CD4-positive, alpha-beta memory T cell (primary cell): Measurements from ENCODE around the gene PRMT1. TPM values are rescaled to one million over a fixed set of nuclear protein-coding genes. Genes with fewer than 3 reads are reported as not detected.

Experiments
- CTCF ChIA-PET: fragments of 350-600 bp; sonication (Branson Sonifier 250); formaldehyde crosslinking; loops from one replicate; lab custom pipeline; 2021; ENCODE audit warnings: inconsistent platforms; ENCODE audit not compliant: partially characterized antibody; lab: Charles Lee
- POLR2A ChIA-PET: fragments of 350-600 bp; sonication (Branson Sonifier 250); formaldehyde crosslinking; loops from one replicate; lab custom pipeline; 2021; ENCODE audit not compliant: partially characterized antibody; lab: Charles Lee
- DNase-seq, 5 donors: peaks; one replicate each; pipeline versions ENCODE4 v3.0.0 to v3.0.0-alpha.2; 2020 to 2022; ENCODE audit warnings: mixed read lengths in 1 of 5
- H3K27ac ChIP-seq: one replicate; pipeline ENCODE4 v1.7.0; 2013; ENCODE audit warnings: low read depth, low read length
- H3K27me3 ChIP-seq: 2 replicates; pipeline ENCODE4 v1.7.0; 2013; ENCODE audit warnings: mild to moderate bottlenecking, low read length, moderate library complexity; ENCODE audit not compliant: insufficient read depth
- H3K36me3 ChIP-seq: 2 replicates; pipeline ENCODE4 v1.7.0; 2013; ENCODE audit warnings: mild to moderate bottlenecking, low read length, moderate library complexity; ENCODE audit not compliant: insufficient read depth
- H3K4me1 ChIP-seq: 2 replicates; pipeline ENCODE4 v1.7.0; 2013; ENCODE audit warnings: mild to moderate bottlenecking, low read length, moderate library complexity; ENCODE audit not compliant: insufficient read depth
- H3K4me3 ChIP-seq, 2 donors: one replicate each; pipeline ENCODE4 v1.7.0; 2013; ENCODE audit warnings: low read length in 2 of 2, mild to moderate bottlenecking in 1 of 2
- H3K9me3 ChIP-seq, 2 donors: one replicate each; pipeline ENCODE4 v1.7.0; 2013; ENCODE audit warnings: low read length in 2 of 2, control low read depth in 1 of 2; ENCODE audit not compliant: control insufficient read depth in 1 of 2
- H3K27ac Mint-ChIP-seq, 7 donors: one replicate each; pipeline ENCODE4 v1.8.0; 2020 to 2021; ENCODE audit warnings: mixed read lengths in 7 of 7, mild to moderate bottlenecking in 6 of 7, inconsistent platforms in 3 of 7, moderate library complexity in 3 of 7
- H3K27me3 Mint-ChIP-seq, 2 donors: one replicate each; pipeline ENCODE4 v1.8.0; 2020 to 2021; ENCODE audit warnings: mixed read lengths in 2 of 2
- H3K36me3 Mint-ChIP-seq, 2 donors: one replicate each; pipeline ENCODE4 v1.8.0; 2020 to 2021; ENCODE audit warnings: mixed read lengths in 2 of 2, inconsistent platforms in 1 of 2, mild to moderate bottlenecking in 1 of 2
- H3K4me1 Mint-ChIP-seq, 4 donors: one replicate each; pipeline ENCODE4 v1.8.0; 2020 to 2021; ENCODE audit warnings: mixed read lengths in 4 of 4, mild to moderate bottlenecking in 1 of 4
- H3K4me3 Mint-ChIP-seq, 8 donors: one replicate each; pipeline ENCODE4 v1.8.0; 2020 to 2021; ENCODE audit warnings: mixed read lengths in 8 of 8, mild to moderate bottlenecking in 7 of 8, moderate library complexity in 6 of 8, inconsistent platforms in 3 of 8
- H3K9me3 Mint-ChIP-seq, 8 donors: one replicate each; pipeline ENCODE4 v1.8.0; 2020 to 2021; ENCODE audit warnings: mixed read lengths in 8 of 8, mild to moderate bottlenecking in 5 of 8, inconsistent platforms in 3 of 8, moderate library complexity in 1 of 8
- intact Hi-C: fragments of 100-400 bp; cut with micrococcal nuclease; formaldehyde crosslinking; loops from one replicate; pipeline ENCODE4 v1.15.1; 2023
- polyA plus RNA-seq, 2 donors: library from polyadenylated mRNA; unstranded; fragments of 300-500 nt; fragmentation: Illumina TruSeq; gene quantifications; one replicate each; pipeline ENCODE4 v1.2.3, GENCODE V29; 2021
- total RNA-seq, 2 experiments: library from RNA; stranded (reverse); gene quantifications; one replicate each; pipeline ENCODE4 v1.2.3, GENCODE V29; 2021

PRMT1 gene
- total and polyA plus RNA-seq, 4 experiments from 2014 or later, result 76.6 to 213 (median 116) TPM

- POLR2A ChIA-PET, result interaction anchor here (1.0 to 11.0 kb wide), 13 partner anchors 11 to 263 kb away, joined by 3 to 146 read pairs (median 10); partner anchors contain the start of genes AKT1S1, ATF5, NOSIP and NUP62
- Mint-ChIP-seq H3K4me1 (peaks cover 19 to 51% (median 31%) of the 10 kb centered on the region in 4 donors), H3K9me3 (peaks cover 0 to 4% (median 0%) of the 10 kb centered on the region in 8 donors), H3K27me3 (no peaks in the 10 kb centered on the region), H3K36me3 (peaks cover 0 to 31% of the 10 kb centered on the region in 2 donors), H3K4me3 (peak overlapping the region; percentile 95 to 100 (median 97)), H3K27ac (peak overlapping the region; percentile 95 to 100 (median 99))
- H3K4me1 ChIP-seq, result peaks cover 31% of the 10 kb centered on the region
- H3K36me3 ChIP-seq, result peaks cover 18% of the 10 kb centered on the region
- peak overlapping the region; percentile 93 for H3K27ac ChIP-seq
- no peak for DNase-seq
- no peaks in the 10 kb centered on the region for H3K9me3 ChIP-seq
- intact Hi-C loops, result no loop called here
- H3K27me3 ChIP-seq, result no peaks in the 10 kb centered on the region
- peak overlapping the region; percentile 25 to 99 for H3K4me3 ChIP-seq
- CTCF ChIA-PET, result interaction anchor here (1.2 to 3.4 kb wide), 2 partner anchors 9 to 11 kb away, joined by 3 to 15 read pairs; no protein-coding TSS in a partner anchor
These were observed 11.0 kb upstream of the PRMT1 start for GRCh38 chr19:49666120-49666444.

- DNase-seq, result peak in 1 of 5 donors; percentile 13
- Histone ChIP-seq H3K27ac (no peak overlapping the region), H3K36me3 (peaks cover 7% of the 10 kb centered on the region), H3K4me1 (peaks cover 31% of the 10 kb centered on the region), H3K4me3 (no peak overlapping the region), H3K27me3 (no peaks in the 10 kb centered on the region), H3K9me3 (no peaks in the 10 kb centered on the region)
- H3K4me1 Mint-ChIP-seq, result peaks cover 22 to 48% (median 36%) of the 10 kb centered on the region in 4 donors
- H3K27me3 Mint-ChIP-seq, result no peaks in the 10 kb centered on the region
- peaks cover 0 to 4% (median 0%) of the 10 kb centered on the region in 8 donors for H3K9me3 Mint-ChIP-seq
- intact Hi-C loops, result no loop called here
- peaks cover 0 to 23% of the 10 kb centered on the region in 2 donors for H3K36me3 Mint-ChIP-seq
- POLR2A ChIA-PET, result interaction anchor here (0.7 to 11.0 kb wide), 3 partner anchors 9 to 87 kb away, joined by 4 to 125 read pairs (median 5); partner anchors contain the start of genes NOSIP and PRMT1
- H3K4me3 Mint-ChIP-seq, result peak overlapping the region in 5 of 8 donors; percentile 46 to 69 (median 58)
- CTCF ChIA-PET, result interaction anchor here (0.9 to 1.6 kb wide), 3 partner anchors 9 to 164 kb away, joined by 3 to 4 read pairs (median 3); no protein-coding TSS in a partner anchor
- H3K27ac Mint-ChIP-seq, result peak overlapping the region in 3 of 7 donors; percentile 31 to 69 (median 35)
These were observed 9.6 kb upstream of the PRMT1 start for GRCh38 chr19:49667473-49667872.

GRCh38 chr19:49669516-49669915, 7.6 kb upstream of the PRMT1 start:
- CTCF ChIA-PET, result interaction anchor here (3.2 kb wide), 1 partner anchor 104 kb away, joined by 10 read pairs; no protein-coding TSS in a partner anchor
- peaks cover 9 to 33% (median 24%) of the 10 kb centered on the region in 4 donors for H3K4me1 Mint-ChIP-seq
- H3K4me1 ChIP-seq, result peaks cover 16% of the 10 kb centered on the region
- no peaks in the 10 kb centered on the region for H3K27me3 Mint-ChIP-seq
- H3K27ac Mint-ChIP-seq, result no peak overlapping the region
- POLR2A ChIA-PET, result interaction anchor here (1.2 kb wide), 1 partner anchor 89 kb away, joined by 3 read pairs; the partner anchor contains the start of gene NOSIP
- no peaks in the 10 kb centered on the region for H3K36me3 ChIP-seq
- no peaks in the 10 kb centered on the region for H3K9me3 ChIP-seq
- H3K27ac ChIP-seq, result no peak overlapping the region
- no peaks in the 10 kb centered on the region for H3K27me3 ChIP-seq
- H3K9me3 Mint-ChIP-seq, result peaks cover 0 to 4% (median 0%) of the 10 kb centered on the region in 8 donors
- no peak overlapping the region for H3K4me3 ChIP-seq
- DNase-seq, result no peak
- H3K36me3 Mint-ChIP-seq, result peaks cover 0 to 11% of the 10 kb centered on the region in 2 donors
- H3K4me3 Mint-ChIP-seq, result no peak overlapping the region
- intact Hi-C loops, result no loop called here

- Mint-ChIP-seq H3K4me3 (peak overlapping the region in 3 of 8 donors; percentile 23 to 55 (median 39)), H3K36me3 (peaks cover 0 to 8% of the 10 kb centered on the region in 2 donors), H3K27ac (peak overlapping the region in 5 of 7 donors; percentile 1 to 81 (median 48)), H3K4me1 (peaks cover 10 to 24% (median 18%) of the 10 kb centered on the region in 4 donors), H3K9me3 (no peaks in the 10 kb centered on the region), H3K27me3 (no peaks in the 10 kb centered on the region)
- DNase-seq, result peak; percentile 60 to 70 (median 67)
- Histone ChIP-seq H3K4me1 (peaks cover 14% of the 10 kb centered on the region), H3K27me3 (no peaks in the 10 kb centered on the region), H3K4me3 (no peak overlapping the region), H3K36me3 (no peaks in the 10 kb centered on the region), H3K27ac (no peak overlapping the region), H3K9me3 (no peaks in the 10 kb centered on the region)
- ChIA-PET POLR2A (interaction anchor here (0.7 to 2.0 kb wide), 6 partner anchors 11 to 169 kb away, joined by 3 to 8 read pairs (median 4); partner anchors contain the start of gene SCAF1), CTCF (interaction anchor here (0.6 to 5.5 kb wide), 23 partner anchors 8 to 199 kb away, joined by 3 to 52 read pairs (median 5); partner anchors contain the start of genes AP2A1, NOSIP, RRAS and SCAF1)
- intact Hi-C loops, result loop anchor here (1.0 kb wide), 2 partner anchors 17 to 169 kb away; no protein-coding TSS in a partner anchor
These were observed 4.7 kb upstream of the PRMT1 start for GRCh38 chr19:49672131-49672919.

- DNase-seq, result no peak
- Histone ChIP-seq H3K9me3 (no peaks in the 10 kb centered on the region), H3K36me3 (no peaks in the 10 kb centered on the region), H3K27me3 (no peaks in the 10 kb centered on the region), H3K27ac (peak overlapping the region; percentile 93), H3K4me1 (peaks cover 48% of the 10 kb centered on the region), H3K4me3 (peak overlapping the region; percentile 59 to 69)
- peaks cover 4 to 13% of the 10 kb centered on the region in 2 donors for H3K36me3 Mint-ChIP-seq
- intact Hi-C loops, result loop anchor here (1.0 to 5.0 kb wide), 4 partner anchors 12 to 803 kb away; partner anchors contain the start of genes AKT1S1, PPP1R15A and TBC1D17
- no peaks in the 10 kb centered on the region for H3K27me3 Mint-ChIP-seq
- ChIA-PET CTCF (interaction anchor here (0.7 to 5.5 kb wide), 19 partner anchors 9 to 231 kb away, joined by 3 to 52 read pairs (median 4); partner anchors contain the start of genes ADM5, BCL2L12, FLT3LG and IRF3), POLR2A (interaction anchor here (0.6 to 6.7 kb wide), 32 partner anchors 13 to 578 kb away, joined by 3 to 125 read pairs (median 7); partner anchors contain the start of genes ADM5, AKT1S1, ALDH16A1 and AP2A1)
- H3K27ac Mint-ChIP-seq, result peak overlapping the region; percentile 99 to 100 (median 99)
- H3K4me3 Mint-ChIP-seq, result peak overlapping the region; percentile 95 to 100 (median 99)
- H3K9me3 Mint-ChIP-seq, result no peaks in the 10 kb centered on the region
- H3K4me1 Mint-ChIP-seq, result peaks cover 19 to 54% (median 37%) of the 10 kb centered on the region in 4 donors
These were observed 811 bp upstream of the PRMT1 start for GRCh38 chr19:49676136-49676783.

GRCh38 chr19:49676784-49677230, 264 bp upstream of the PRMT1 start:
- H3K9me3 Mint-ChIP-seq, result no peaks in the 10 kb centered on the region
- peak overlapping the region; percentile 99 to 100 (median 99) for H3K27ac Mint-ChIP-seq

More at GRCh38 chr19:49676784-49677230, 264 bp upstream of the PRMT1 start:
- Histone ChIP-seq H3K27me3 (no peaks in the 10 kb centered on the region), H3K36me3 (peaks cover 2% of the 10 kb centered on the region), H3K27ac (peak overlapping the region; percentile 93), H3K4me1 (peaks cover 48% of the 10 kb centered on the region), H3K9me3 (no peaks in the 10 kb centered on the region), H3K4me3 (peak overlapping the region; percentile 69 to 79)
- intact Hi-C loops, result loop anchor here (1.0 to 5.0 kb wide), 7 partner anchors 13 to 804 kb away; partner anchors contain the start of genes AKT1S1, NOSIP, PPP1R15A and RRAS
- ChIA-PET POLR2A (interaction anchor here (0.6 to 6.7 kb wide), 33 partner anchors 13 to 579 kb away, joined by 3 to 125 read pairs (median 7); partner anchors contain the start of genes ADM5, AKT1S1, ALDH16A1 and AP2A1), CTCF (interaction anchor here (1.0 to 5.5 kb wide), 15 partner anchors 9 to 206 kb away, joined by 3 to 52 read pairs (median 5); partner anchors contain the start of genes BCL2L12, FLT3LG, IRF3 and NOSIP)
- Mint-ChIP-seq H3K4me3 (peak overlapping the region; percentile 95 to 100 (median 99)), H3K4me1 (peaks cover 19 to 54% (median 37%) of the 10 kb centered on the region in 4 donors), H3K36me3 (peaks cover 5 to 13% of the 10 kb centered on the region in 2 donors), H3K27me3 (no peaks in the 10 kb centered on the region)
- DNase-seq, result peak; percentile 97 to 99 (median 98)
